Endothelial cell (in vitro differentiated cells): ENCODE results near the gene CRTC1. TPM values are rescaled to one million over a fixed set of nuclear protein-coding genes. Genes with fewer than 3 reads are reported as not detected.
A peak's percentile ranks its signal among the peaks of the same experiment; 100 is the strongest.

Experiments
- DNase-seq: peaks from one replicate; pipeline ENCODE4 v3.0.0; 2021; ENCODE audit warnings: low spot score
- H3K27ac Mint-ChIP-seq: one replicate; pipeline ENCODE4 v1.8.0; 2021; ENCODE audit warnings: mixed read lengths, inconsistent platforms; ENCODE audit not compliant: unreplicated experiment
- H3K27me3 Mint-ChIP-seq: one replicate; pipeline ENCODE4 v1.8.0; 2021; ENCODE audit warnings: mild to moderate bottlenecking, moderate library complexity, mixed read lengths, inconsistent platforms; ENCODE audit not compliant: unreplicated experiment
- H3K36me3 Mint-ChIP-seq: one replicate; pipeline ENCODE4 v1.8.0; 2021; ENCODE audit warnings: mild to moderate bottlenecking, low read depth, mixed read lengths, inconsistent platforms; ENCODE audit not compliant: unreplicated experiment
- H3K4me1 Mint-ChIP-seq: one replicate; pipeline ENCODE4 v1.8.0; 2021; ENCODE audit warnings: mild to moderate bottlenecking, mixed read lengths, inconsistent platforms; ENCODE audit not compliant: unreplicated experiment
- H3K4me3 Mint-ChIP-seq: one replicate; pipeline ENCODE4 v1.8.0; 2021; ENCODE audit warnings: mild to moderate bottlenecking, mixed read lengths, inconsistent platforms; ENCODE audit not compliant: unreplicated experiment
- H3K9me3 Mint-ChIP-seq: one replicate; pipeline ENCODE4 v1.8.0; 2021; ENCODE audit warnings: mixed read lengths, inconsistent platforms; ENCODE audit not compliant: unreplicated experiment
- total RNA-seq: library from RNA; stranded (reverse); fragmentation: NEBNext Ultra II Directional; extraction: Animal tissue kit (Norgen Biotek cat#: 25700); gene quantifications from one replicate; pipeline ENCODE4 v1.2.1, GENCODE V29; 2021; ENCODE audit not compliant: unreplicated experiment
- TF ChIP-seq, protein P1 (sequence below): fragments of 200-600 bp; sonication (generic); IDR thresholded peaks from one replicate; pipeline ENCODE4 v1.5.0; 2021; ENCODE audit warnings: antibody characterized with exemption; ENCODE audit not compliant: unreplicated experiment

CRTC1 gene
- total RNA-seq, 1 donor from 2014 or later = 17.5 TPM

DNA sequence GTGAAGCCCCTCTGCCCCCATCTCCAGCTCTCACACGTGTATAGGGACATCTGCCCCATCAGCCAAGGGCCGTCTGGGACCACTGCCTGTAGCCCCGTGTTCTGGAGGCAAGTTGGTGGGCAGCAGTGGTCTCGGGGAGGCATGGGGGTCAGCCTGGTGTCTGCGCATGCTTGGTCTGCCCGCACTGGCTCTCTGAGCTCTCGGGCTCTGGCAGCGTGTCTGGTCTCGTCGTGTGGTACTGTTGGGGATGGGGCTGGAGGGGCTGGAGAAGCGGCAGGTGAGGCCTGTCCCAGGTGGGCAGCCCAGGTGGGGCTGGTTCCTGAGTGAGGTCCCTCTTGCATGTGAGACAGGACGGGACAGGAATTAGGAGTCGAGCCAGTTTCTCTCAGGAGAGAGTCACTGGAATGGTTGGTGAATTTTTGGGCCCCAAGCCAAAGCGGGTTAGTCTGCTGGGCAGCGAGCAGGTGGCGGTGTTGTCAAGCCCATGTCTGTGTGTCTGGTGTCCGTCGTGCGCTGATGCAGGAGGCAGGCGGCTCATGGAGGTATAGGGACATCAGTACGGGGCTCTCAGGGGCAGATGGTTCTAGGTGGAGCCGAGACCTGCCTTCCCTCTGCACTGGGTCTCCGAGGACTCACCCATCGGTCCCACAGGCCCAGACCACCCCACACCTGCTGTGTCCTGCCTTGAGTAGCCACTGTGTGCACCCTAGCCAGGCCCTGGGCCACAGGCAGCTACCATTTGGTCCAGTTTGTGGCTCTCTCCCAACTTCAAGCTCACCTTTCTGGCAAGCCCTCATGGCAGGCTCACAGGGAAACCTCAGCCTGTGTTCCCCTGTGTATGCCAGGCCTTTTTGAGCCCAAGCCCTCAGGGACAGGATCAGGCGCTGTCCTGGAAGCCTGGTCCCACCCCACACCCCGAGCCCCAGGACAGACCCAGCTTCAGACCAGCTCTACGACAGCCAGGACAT lies 89.4 kb downstream of the CRTC1 start:
- Mint-ChIP-seq H3K4me1 (no peaks in the 10 kb centered on the region), H3K27ac (peak overlapping the region; percentile 31), H3K4me3 (no peak overlapping the region), H3K36me3 (peaks cover 5% of the 10 kb centered on the region), H3K9me3 (no peaks in the 10 kb centered on the region), H3K27me3 (peaks cover 22% of the 10 kb centered on the region)
- DNase-seq = no peak
- TF ChIP-seq, protein P1, sequence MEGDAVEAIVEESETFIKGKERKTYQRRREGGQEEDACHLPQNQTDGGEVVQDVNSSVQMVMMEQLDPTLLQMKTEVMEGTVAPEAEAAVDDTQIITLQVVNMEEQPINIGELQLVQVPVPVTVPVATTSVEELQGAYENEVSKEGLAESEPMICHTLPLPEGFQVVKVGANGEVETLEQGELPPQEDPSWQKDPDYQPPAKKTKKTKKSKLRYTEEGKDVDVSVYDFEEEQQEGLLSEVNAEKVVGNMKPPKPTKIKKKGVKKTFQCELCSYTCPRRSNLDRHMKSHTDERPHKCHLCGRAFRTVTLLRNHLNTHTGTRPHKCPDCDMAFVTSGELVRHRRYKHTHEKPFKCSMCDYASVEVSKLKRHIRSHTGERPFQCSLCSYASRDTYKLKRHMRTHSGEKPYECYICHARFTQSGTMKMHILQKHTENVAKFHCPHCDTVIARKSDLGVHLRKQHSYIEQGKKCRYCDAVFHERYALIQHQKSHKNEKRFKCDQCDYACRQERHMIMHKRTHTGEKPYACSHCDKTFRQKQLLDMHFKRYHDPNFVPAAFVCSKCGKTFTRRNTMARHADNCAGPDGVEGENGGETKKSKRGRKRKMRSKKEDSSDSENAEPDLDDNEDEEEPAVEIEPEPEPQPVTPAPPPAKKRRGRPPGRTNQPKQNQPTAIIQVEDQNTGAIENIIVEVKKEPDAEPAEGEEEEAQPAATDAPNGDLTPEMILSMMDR = no peak

DNA sequence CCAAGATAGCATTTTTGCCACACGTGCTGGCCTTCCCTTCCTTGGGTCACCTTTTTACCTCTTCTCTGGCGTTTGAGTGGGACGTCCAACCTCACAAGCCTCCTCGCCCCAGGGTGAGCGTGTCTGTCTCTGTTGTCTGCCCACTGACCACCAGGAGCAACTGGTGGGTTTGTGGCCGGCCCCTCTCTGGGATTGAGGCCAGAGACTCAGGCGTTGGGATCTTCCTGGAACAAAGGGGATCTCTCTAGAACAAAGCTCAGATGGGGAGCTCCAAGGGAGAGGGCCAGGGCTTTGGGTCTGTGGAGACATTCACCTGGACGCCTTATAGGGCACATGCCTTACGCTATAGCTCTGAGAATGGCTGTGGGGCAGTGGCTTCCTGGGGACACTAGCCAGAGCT lies 90.2 kb downstream of the CRTC1 start:
- Mint-ChIP-seq H3K27ac (peak overlapping the region; percentile 31), H3K9me3 (no peaks in the 10 kb centered on the region), H3K4me1 (no peaks in the 10 kb centered on the region), H3K36me3 (peaks cover 5% of the 10 kb centered on the region), H3K4me3 (no peak overlapping the region), H3K27me3 (peaks cover 22% of the 10 kb centered on the region)
- DNase-seq = no peak
- TF ChIP-seq, protein P1 = no peak

GRCh38 chr19:18774107-18774506 lies 90.6 kb downstream of the CRTC1 start:
- Mint-ChIP-seq H3K9me3 (no peaks in the 10 kb centered on the region), H3K36me3 (peaks cover 5% of the 10 kb centered on the region), H3K27me3 (peaks cover 22% of the 10 kb centered on the region), H3K4me3 (no peak overlapping the region), H3K27ac (no peak overlapping the region), H3K4me1 (no peaks in the 10 kb centered on the region)
- no peak for DNase-seq
- TF ChIP-seq, protein P1 = no peak

- TF ChIP-seq, protein P1 = no peak
- Mint-ChIP-seq H3K4me3 (no peak overlapping the region), H3K9me3 (no peaks in the 10 kb centered on the region), H3K27me3 (peaks cover 22% of the 10 kb centered on the region), H3K36me3 (peaks cover 5% of the 10 kb centered on the region), H3K27ac (no peak overlapping the region), H3K4me1 (no peaks in the 10 kb centered on the region)
- no peak for DNase-seq
Observed at GRCh38 chr19:18774782-18775444, 91.4 kb downstream of the CRTC1 start.
